SK-N-DZ (cell line): ENCODE results near the gene CTXN1.

Source experiments
- DNase-seq: peaks from one replicate; pipeline ENCODE4 v3.0.0-alpha.2; 2015; ENCODE audit warnings: low spot score

CTXN1 gene

GRCh38 chr19:7915250-7916102, 10.5 kb downstream of the CTXN1 start:
- DNase-seq = no peak

- no peak for DNase-seq
Observed at GRCh38 chr19:7914598-7915045, 11.3 kb downstream of the CTXN1 start, which contains the start of gene TGFBR3L. TSS of gene TGFBR3L (plus strand) at chr19:7914830.

- DNase-seq = no peak
Observed at GRCh38 chr19:7914099-7914498, 11.8 kb downstream of the CTXN1 start.

GRCh38 chr19:7913652-7914051, 12.3 kb downstream of the CTXN1 start:
- no peak for DNase-seq

GRCh38 chr19:7912697-7913564, 13.0 kb downstream of the CTXN1 start:
- no peak for DNase-seq

GRCh38 chr19:7912144-7912696, 13.7 kb downstream of the CTXN1 start:
- no peak for DNase-seq

- no peak for DNase-seq
Observed at GRCh38 chr19:7911508-7912143, 14.3 kb downstream of the CTXN1 start.

GRCh38 chr19:7910321-7911161, 15.4 kb downstream of the CTXN1 start:
- DNase-seq = no peak

GRCh38 chr19:7909471-7910067, 16.4 kb downstream of the CTXN1 start:
- no peak for DNase-seq

GRCh38 chr19:7908742-7909461, 17.0 kb downstream of the CTXN1 start:
- no peak for DNase-seq

GRCh38 chr19:7908078-7908699, 17.7 kb downstream of the CTXN1 start:
- no peak for DNase-seq

- no peak for DNase-seq
Observed at GRCh38 chr19:7907544-7907943, 18.4 kb downstream of the CTXN1 start.

- no peak for DNase-seq
Observed at GRCh38 chr19:7907122-7907521, 18.8 kb downstream of the CTXN1 start.

GRCh38 chr19:7905859-7906258, 20.1 kb downstream of the CTXN1 start:
- no peak for DNase-seq

GRCh38 chr19:7905268-7905667, 20.7 kb downstream of the CTXN1 start:
- DNase-seq = no peak

GRCh38 chr19:7904074-7905020, 21.6 kb downstream of the CTXN1 start:
- no peak for DNase-seq

- DNase-seq = peak; percentile 98
Observed at GRCh38 chr19:7903244-7904073, 22.5 kb downstream of the CTXN1 start, which contains the start of gene MAP2K7. TSS of gene MAP2K7 (plus strand) at chr19:7903877. CDS start at chr19:7903945, 68 bp downstream.
